Neural progenitor cell (in vitro differentiated cells): ENCODE measurements around the gene THAP5.

ENCODE experiments used
- CTCF ChIP-seq: fragments of 200-600 bp; sonication (generic); IDR thresholded peaks from 2 replicates; pipeline ENCODE4 v1.5.1; 2017; ENCODE audit warnings: antibody characterized with exemption, mild to moderate bottlenecking
- EZH2 ChIP-seq: fragments of 200-600 bp; sonication (generic); IDR thresholded peaks from 2 replicates; pipeline ENCODE4 v1.6.1; 2017; ENCODE audit warnings: antibody characterized with exemption, mild to moderate bottlenecking, moderate library complexity
- EZH2phosphoT487 ChIP-seq: fragments of 200-600 bp; sonication (generic); IDR thresholded peaks from 2 replicates; pipeline ENCODE4 v1.6.1; 2017; ENCODE audit warnings: antibody characterized with exemption

- TF ChIP-seq CTCF, result no peak
- no peak for TF ChIP-seq EZH2
- TF ChIP-seq EZH2phosphoT487, result no peak
These were observed 40.2 kb downstream of the THAP5 start for GRCh38 chr7:108529341-108529740.
